Posterior cingulate gyrus (tissue), 11 donors: ENCODE results near the gene MGAT3.
A peak's percentile ranks its signal among the peaks of the same experiment; 100 is the strongest.

Experiments
- DNase-seq, 10 donors: peaks; one replicate each; pipeline versions ENCODE4 v3.0.0 to v3.0.0-alpha.2; 2020 to 2021; ENCODE audit warnings: mixed read lengths in 3 of 10
- intact Hi-C: fragments of 100-400 bp; cut with DNase I; formaldehyde crosslinking; loops from one replicate; pipeline ENCODE4 v1.15.1; 2023

MGAT3 gene

GRCh38 chr22:39487826-39488520 lies 31.2 kb downstream of the MGAT3 start:
- intact Hi-C loops: no loop called here
- DNase-seq: peak in 2 of 10 donors; percentile 59 to 84

GRCh38 chr22:39488563-39489083 lies 31.8 kb downstream of the MGAT3 start:
- intact Hi-C loops: no loop called here

GRCh38 chr22:39489094-39490068 lies 32.6 kb downstream of the MGAT3 start:
- intact Hi-C loops: loop anchor here (5.0 kb wide), 1 partner anchor 38 kb away; no protein-coding TSS in a partner anchor
- DNase-seq: peak in 2 of 10 donors; percentile 50 to 68

More at GRCh38 chr22:39488563-39489083, 31.8 kb downstream of the MGAT3 start:
- peak in 2 of 10 donors; percentile 76 to 81 for DNase-seq

DNA sequence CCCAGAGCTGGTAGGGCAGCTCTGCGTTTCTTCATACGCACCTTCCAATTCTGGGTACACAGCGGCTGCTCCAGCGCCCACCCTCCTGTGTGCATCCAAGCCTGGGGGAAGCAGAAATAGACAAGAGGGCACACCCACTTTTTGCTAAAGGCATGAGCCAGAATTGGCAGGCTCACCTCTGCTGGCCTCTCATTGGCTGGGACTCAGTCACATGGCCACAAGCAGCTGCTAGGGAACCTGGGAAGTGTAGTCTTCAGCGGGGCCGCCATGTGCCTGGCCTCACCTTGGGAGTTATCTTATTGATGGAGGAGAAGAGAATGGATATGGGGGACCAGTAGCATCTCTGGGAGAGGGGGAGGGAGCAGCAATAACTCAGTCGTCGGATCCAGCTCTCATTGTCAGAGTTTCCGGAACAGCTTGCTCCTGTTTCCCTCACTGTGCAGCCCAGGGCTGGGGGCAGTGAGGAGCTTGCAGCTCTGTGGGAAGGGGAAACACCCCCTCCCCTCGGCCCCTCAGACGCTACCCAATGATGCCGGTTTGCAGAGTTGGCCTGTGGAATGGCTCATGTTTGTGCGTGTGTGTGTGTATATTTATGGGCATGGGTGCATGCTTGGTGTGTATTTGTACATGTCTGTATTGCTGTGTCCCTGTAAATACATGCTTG lies 33.5 kb downstream of the MGAT3 start:
- intact Hi-C loops: loop anchor here (5.0 kb wide), 1 partner anchor 37 kb away; no protein-coding TSS in a partner anchor
- peak; percentile 73 to 98 (median 88) for DNase-seq

GRCh38 chr22:39490966-39491680 lies 34.3 kb downstream of the MGAT3 start:
- intact Hi-C loops: loop anchor here (5.0 kb wide), 1 partner anchor 36 kb away; no protein-coding TSS in a partner anchor

GRCh38 chr22:39491696-39492095 lies 34.9 kb downstream of the MGAT3 start:
- intact Hi-C loops: loop anchor here (5.0 kb wide), 1 partner anchor 36 kb away; no protein-coding TSS in a partner anchor
- DNase-seq: peak in 2 of 10 donors; percentile 40 to 59

More at GRCh38 chr22:39490966-39491680, 34.3 kb downstream of the MGAT3 start:
- DNase-seq: peak in 3 of 10 donors; percentile 49 to 76 (median 59)

DNA sequence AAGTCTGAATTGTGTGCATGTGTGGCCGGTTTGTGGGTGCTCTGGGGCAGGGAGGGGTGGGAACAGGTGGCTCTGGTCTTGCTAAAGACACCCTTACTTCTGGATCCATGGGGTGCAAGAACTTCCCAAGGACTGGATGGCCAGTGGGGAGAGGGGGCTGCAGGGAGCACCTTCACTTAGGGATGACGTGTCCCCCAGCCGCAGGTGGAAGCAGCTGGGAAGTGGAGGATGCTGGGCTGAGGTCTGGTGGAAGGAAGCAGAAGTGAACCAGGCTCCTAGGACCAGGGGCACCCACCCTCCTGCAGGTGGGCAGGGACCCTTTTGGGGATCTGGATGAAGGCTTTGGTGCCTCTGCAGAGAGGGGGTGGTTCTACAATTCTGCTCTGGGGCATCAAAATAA lies 35.4 kb downstream of the MGAT3 start:
- peak in 3 of 10 donors; percentile 14 to 63 (median 60) for DNase-seq
- intact Hi-C loops: loop anchor here (5.0 kb wide), 1 partner anchor 35 kb away; no protein-coding TSS in a partner anchor

- peak in 2 of 10 donors; percentile 10 to 25 for DNase-seq
- intact Hi-C loops: loop anchor here (5.0 kb wide), 1 partner anchor 34 kb away; no protein-coding TSS in a partner anchor
Observed at GRCh38 chr22:39493759-39494158, 36.9 kb downstream of the MGAT3 start.

DNA sequence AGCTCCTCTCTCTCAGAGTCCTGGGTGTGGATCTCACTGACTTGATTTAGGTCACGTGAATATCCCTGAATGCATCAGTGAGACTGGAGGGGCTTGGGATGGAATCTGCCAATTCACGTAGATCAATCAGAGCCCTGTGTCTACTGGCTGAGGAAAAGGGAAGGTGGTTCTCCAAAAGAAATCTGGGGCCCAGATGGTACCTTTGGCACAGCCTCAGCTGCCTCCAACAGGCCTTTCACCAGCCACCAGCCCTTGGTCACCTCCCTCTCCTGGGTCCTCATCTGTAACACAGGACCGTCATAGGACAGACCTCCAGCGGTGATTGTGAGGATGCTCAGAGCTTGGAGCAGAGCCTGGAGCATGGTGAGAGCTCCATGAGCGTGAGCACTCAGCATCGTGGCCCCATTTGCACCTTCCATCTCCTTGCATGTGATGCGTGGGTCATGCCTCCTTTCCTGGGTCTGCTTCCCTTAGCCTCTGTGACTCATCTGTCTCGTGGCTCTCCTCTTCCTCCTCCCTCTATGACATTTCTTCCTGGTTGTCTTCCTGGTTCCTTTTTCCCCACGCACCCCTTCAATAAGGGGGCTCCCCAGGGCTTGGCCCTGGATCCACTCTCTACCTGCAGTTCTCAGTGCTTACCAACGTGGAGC lies 37.8 kb downstream of the MGAT3 start:
- peak in 3 of 10 donors; percentile 30 to 60 (median 48) for DNase-seq
- intact Hi-C loops: loop anchor here (5.0 kb wide), 1 partner anchor 33 kb away; no protein-coding TSS in a partner anchor

DNA sequence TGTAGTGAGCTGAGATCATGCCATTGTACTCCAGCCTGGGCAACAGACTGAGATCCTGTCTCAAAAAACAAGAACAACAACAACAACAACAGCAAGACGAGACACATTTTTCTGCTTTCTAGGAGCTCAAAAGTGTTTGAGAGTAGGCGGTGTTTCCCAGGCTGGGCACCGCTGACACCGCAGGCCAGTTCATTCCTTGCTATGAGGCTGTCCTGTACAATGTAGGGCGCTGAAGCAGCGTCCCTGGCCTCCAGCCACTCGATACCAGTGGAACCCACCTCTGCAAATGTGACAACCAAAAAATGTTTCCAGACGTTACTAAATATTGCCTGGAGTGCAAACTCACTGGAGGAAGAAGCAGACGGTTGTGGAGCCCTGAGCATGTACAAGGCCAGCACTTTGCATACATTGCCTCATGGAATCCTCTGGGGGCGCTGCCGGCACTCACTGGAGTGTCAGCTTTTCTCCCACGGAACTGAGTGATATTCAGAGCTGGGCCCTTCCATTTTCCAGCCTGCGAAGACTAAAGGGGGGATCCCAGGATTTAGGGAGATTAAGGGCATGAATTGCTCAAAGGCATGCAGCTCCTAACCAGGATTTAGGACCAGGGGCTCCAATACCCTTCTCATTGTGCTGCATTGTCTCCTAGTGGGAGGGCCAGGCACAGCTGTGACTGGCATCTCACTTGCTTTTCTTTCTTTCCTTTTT lies 39.5 kb downstream of the MGAT3 start:
- DNase-seq: peak; percentile 77 to 98 (median 88)
- intact Hi-C loops: no loop called here

DNA sequence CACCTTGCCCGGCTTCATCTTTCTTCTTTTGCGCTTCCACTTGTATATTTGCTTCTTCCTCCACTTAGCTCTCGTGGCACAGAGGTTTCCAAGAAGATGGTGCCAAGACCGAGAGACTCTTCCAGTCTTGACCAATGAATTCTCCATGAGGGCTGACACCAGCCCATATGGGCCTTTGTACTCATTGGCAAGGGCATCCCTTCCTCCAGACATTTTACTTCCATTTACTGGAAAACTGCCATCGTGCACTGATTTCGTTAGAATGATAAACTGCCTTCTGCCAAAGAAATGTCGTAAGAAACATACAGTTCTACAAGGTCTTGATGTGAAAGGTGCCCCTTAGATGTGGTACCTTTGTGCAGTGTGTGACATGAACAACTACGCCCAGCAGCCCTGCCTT lies 40.6 kb downstream of the MGAT3 start:
- peak in 1 of 10 donors; percentile 29 for DNase-seq
- intact Hi-C loops: no loop called here

- peak in 4 of 10 donors; percentile 18 to 83 (median 35) for DNase-seq
- intact Hi-C loops: no loop called here
Observed at GRCh38 chr22:39498368-39498767, 41.6 kb downstream of the MGAT3 start.

DNA sequence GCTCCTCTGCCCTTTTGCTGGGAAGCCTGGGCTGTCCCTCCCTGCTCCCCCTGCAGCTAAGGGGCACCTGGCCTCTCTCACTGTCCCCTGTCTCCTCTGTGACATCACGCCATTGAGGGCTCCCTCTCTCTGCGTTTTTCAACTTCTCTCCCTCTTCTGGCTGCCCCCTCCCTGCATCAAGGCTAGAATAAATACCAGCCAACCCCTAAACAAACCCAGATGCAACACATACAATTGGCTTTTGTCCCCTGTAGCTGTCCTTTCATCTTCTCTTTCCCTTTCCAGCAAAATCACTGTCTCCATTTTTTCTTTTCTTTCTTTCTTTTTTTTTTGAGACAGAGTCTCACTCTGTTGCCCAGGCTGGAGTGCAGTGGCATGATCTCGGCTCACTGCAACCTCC lies 42.0 kb downstream of the MGAT3 start:
- intact Hi-C loops: no loop called here
- DNase-seq: peak in 4 of 10 donors; percentile 46 to 89 (median 48)

GRCh38 chr22:39500101-39500500 lies 43.3 kb downstream of the MGAT3 start:
- DNase-seq: peak in 2 of 10 donors; percentile 49 to 65
- intact Hi-C loops: no loop called here

GRCh38 chr22:39501644-39502108 lies 44.9 kb downstream of the MGAT3 start:
- intact Hi-C loops: no loop called here
- DNase-seq: peak in 1 of 10 donors; percentile 60

GRCh38 chr22:39502109-39502788 lies 45.4 kb downstream of the MGAT3 start, which contains the start of gene MIEF1:
Gene MIEF1 (plus strand): TSS chr22:39502290. CDS start chr22:39511295, 9,005 bp downstream.
- intact Hi-C loops: no loop called here
- peak; percentile 94 to 100 (median 97) for DNase-seq
